ENCODE data around the gene VARS2. TPM values are rescaled to one million over a fixed set of nuclear protein-coding genes. Genes with fewer than 3 reads are reported as not detected.

Gene VARS2
- total RNA-seq, 6 experiments from 2014 or later = 15.3 to 18.4 (median 16.9) TPM

- no peak overlapping the region for H3K27ac Mint-ChIP-seq
- H3K4me3 Mint-ChIP-seq = no peak overlapping the region
- no peaks in the 10 kb centered on the region for H3K9me3 Mint-ChIP-seq
These were observed 19.7 kb upstream of the VARS2 start for GRCh38 chr6:30894381-30894780.

GRCh38 chr6:30894935-30895334, 19.1 kb upstream of the VARS2 start:
- no peak for DNase-seq
- no peaks in the 10 kb centered on the region for H3K9me3 Mint-ChIP-seq
- no peak for TF ChIP-seq CTCF (IDR thresholded peaks at IDR 0.05)
- H3K27ac Mint-ChIP-seq = no peak overlapping the region
- 0 out of 2 replicates have a peak, but pooled peaks cover 6% of the 10 kb centered on the region for H3K4me1 Mint-ChIP-seq (ENCODE audit: low read depth)
- peaks cover 1% of the 10 kb centered on the region for H3K27me3 Mint-ChIP-seq (ENCODE audit: insufficient read depth)
- H3K36me3 Mint-ChIP-seq (ENCODE audit: low read depth) = peaks cover 11% of the 10 kb centered on the region
- no peak overlapping the region for H3K4me3 Mint-ChIP-seq

More at GRCh38 chr6:30894381-30894780, 19.7 kb upstream of the VARS2 start:
- DNase-seq = no peak
- Mint-ChIP-seq H3K27me3 (ENCODE audit: insufficient read depth) (peaks cover 1% of the 10 kb centered on the region), H3K4me1 (ENCODE audit: low read depth) (0 out of 2 replicates have a peak, but pooled peaks cover 7% of the 10 kb centered on the region), H3K36me3 (ENCODE audit: low read depth) (peaks cover 11% of the 10 kb centered on the region)
- no peak for TF ChIP-seq CTCF (IDR thresholded peaks at IDR 0.05)

GRCh38 chr6:30895343-30895742, 18.7 kb upstream of the VARS2 start:
- no peak for TF ChIP-seq CTCF (IDR thresholded peaks at IDR 0.05)
- H3K4me3 Mint-ChIP-seq = no peak overlapping the region
- peaks cover 1% of the 10 kb centered on the region for H3K27me3 Mint-ChIP-seq (ENCODE audit: insufficient read depth)
- peaks cover 11% of the 10 kb centered on the region for H3K36me3 Mint-ChIP-seq (ENCODE audit: low read depth)
- H3K4me1 Mint-ChIP-seq (ENCODE audit: low read depth) = 0 out of 2 replicates have a peak, but pooled peaks cover 1% of the 10 kb centered on the region
- no peak overlapping the region for H3K27ac Mint-ChIP-seq
- no peak for DNase-seq
- no peaks in the 10 kb centered on the region for H3K9me3 Mint-ChIP-seq

- H3K4me1 Mint-ChIP-seq (ENCODE audit: low read depth) = no peaks in the 10 kb centered on the region
- H3K27ac Mint-ChIP-seq = no peak overlapping the region
- no peaks in the 10 kb centered on the region for H3K9me3 Mint-ChIP-seq
- H3K4me3 Mint-ChIP-seq = no peak overlapping the region
- peaks cover 1% of the 10 kb centered on the region for H3K27me3 Mint-ChIP-seq (ENCODE audit: insufficient read depth)
- peaks cover 11% of the 10 kb centered on the region for H3K36me3 Mint-ChIP-seq (ENCODE audit: low read depth)
- no peak for TF ChIP-seq CTCF (IDR thresholded peaks at IDR 0.05)
- DNase-seq = no peak
These were observed 17.5 kb upstream of the VARS2 start for GRCh38 chr6:30896541-30896940.

- peaks cover 11% of the 10 kb centered on the region for H3K36me3 Mint-ChIP-seq (ENCODE audit: low read depth)
- no peak overlapping the region for H3K4me3 Mint-ChIP-seq
- peaks cover 4% of the 10 kb centered on the region; the same call in 1 of the 2 replicates for H3K4me1 Mint-ChIP-seq (ENCODE audit: low read depth)
- H3K27me3 Mint-ChIP-seq (ENCODE audit: insufficient read depth) = peaks cover 1% of the 10 kb centered on the region
- TF ChIP-seq CTCF (IDR thresholded peaks at IDR 0.05) = no peak
- no peak overlapping the region for H3K27ac Mint-ChIP-seq
- DNase-seq = no peak
- H3K9me3 Mint-ChIP-seq = no peaks in the 10 kb centered on the region
These were observed 16.2 kb upstream of the VARS2 start for GRCh38 chr6:30897882-30898281.

Data from HFFc6 (cell line).